Stomach (tissue), 4 donors: ENCODE results near the gene STAT5B.

ENCODE experiments used
- EP300 ChIP-seq: sonication (generic); formaldehyde crosslinking; IDR thresholded peaks from one replicate; pipeline ENCODE4 v1.6.1; 2017; ENCODE audit warnings: antibody characterized with exemption
- POLR2A ChIP-seq, 4 donors: fragments of 450-650 bp; IDR thresholded peaks; one replicate each; pipeline ENCODE4 v1.6.1; 2016; ENCODE audit warnings: antibody characterized with exemption in 4 of 4, control low read depth in 2 of 4, mild to moderate bottlenecking in 1 of 4, moderate library complexity in 1 of 4
- POLR2AphosphoS5 ChIP-seq, 3 donors: sonication (generic); formaldehyde crosslinking; IDR thresholded peaks; one replicate each; pipeline ENCODE4 v1.6.1; 2016; ENCODE audit warnings: antibody characterized with exemption in 3 of 3
- TF ChIP-seq, protein P1 (sequence below), 7 experiments: fragments of 450-650 bp in 4 of 7; fragments of 200-600 bp in 3 of 7; sonication (generic) in 3 of 7; IDR thresholded peaks; one replicate each; pipeline ENCODE4 v1.5.1; 2016 to 2019; ENCODE audit warnings: antibody characterized with exemption in 7 of 7, control low read depth in 2 of 7, mild to moderate bottlenecking in 1 of 7

GRCh38 chr17:42252597-42253550, 23.3 kb downstream of the STAT5B start:
- peak in 1 of 3 donors; percentile 49 for TF ChIP-seq POLR2AphosphoS5 (IDR thresholded peaks at IDR 0.05)
- TF ChIP-seq, protein P1, sequence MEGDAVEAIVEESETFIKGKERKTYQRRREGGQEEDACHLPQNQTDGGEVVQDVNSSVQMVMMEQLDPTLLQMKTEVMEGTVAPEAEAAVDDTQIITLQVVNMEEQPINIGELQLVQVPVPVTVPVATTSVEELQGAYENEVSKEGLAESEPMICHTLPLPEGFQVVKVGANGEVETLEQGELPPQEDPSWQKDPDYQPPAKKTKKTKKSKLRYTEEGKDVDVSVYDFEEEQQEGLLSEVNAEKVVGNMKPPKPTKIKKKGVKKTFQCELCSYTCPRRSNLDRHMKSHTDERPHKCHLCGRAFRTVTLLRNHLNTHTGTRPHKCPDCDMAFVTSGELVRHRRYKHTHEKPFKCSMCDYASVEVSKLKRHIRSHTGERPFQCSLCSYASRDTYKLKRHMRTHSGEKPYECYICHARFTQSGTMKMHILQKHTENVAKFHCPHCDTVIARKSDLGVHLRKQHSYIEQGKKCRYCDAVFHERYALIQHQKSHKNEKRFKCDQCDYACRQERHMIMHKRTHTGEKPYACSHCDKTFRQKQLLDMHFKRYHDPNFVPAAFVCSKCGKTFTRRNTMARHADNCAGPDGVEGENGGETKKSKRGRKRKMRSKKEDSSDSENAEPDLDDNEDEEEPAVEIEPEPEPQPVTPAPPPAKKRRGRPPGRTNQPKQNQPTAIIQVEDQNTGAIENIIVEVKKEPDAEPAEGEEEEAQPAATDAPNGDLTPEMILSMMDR (IDR thresholded peaks at IDR 0.05): no peak
- no peak for TF ChIP-seq POLR2A (IDR thresholded peaks at IDR 0.05)
- no peak for TF ChIP-seq EP300
